Central memory CD4-positive, alpha-beta T cell (primary cell): ENCODE results near the gene FOXS1.
"Not testable (repeated sequence)": the region's sequence is repeated elsewhere in the genome, so short reads cannot be mapped to it uniquely, and the experiment has no call there.

Experiments used
- DNase-seq: peaks from one replicate; pipeline ENCODE4 v3.0.0; 2022

FOXS1 gene

GRCh38 chr20:31838646-31839292, 6.6 kb downstream of the FOXS1 start:
- DNase-seq = no peak

GRCh38 chr20:31837896-31838397, 7.5 kb downstream of the FOXS1 start:
- DNase-seq = no peak

DNA sequence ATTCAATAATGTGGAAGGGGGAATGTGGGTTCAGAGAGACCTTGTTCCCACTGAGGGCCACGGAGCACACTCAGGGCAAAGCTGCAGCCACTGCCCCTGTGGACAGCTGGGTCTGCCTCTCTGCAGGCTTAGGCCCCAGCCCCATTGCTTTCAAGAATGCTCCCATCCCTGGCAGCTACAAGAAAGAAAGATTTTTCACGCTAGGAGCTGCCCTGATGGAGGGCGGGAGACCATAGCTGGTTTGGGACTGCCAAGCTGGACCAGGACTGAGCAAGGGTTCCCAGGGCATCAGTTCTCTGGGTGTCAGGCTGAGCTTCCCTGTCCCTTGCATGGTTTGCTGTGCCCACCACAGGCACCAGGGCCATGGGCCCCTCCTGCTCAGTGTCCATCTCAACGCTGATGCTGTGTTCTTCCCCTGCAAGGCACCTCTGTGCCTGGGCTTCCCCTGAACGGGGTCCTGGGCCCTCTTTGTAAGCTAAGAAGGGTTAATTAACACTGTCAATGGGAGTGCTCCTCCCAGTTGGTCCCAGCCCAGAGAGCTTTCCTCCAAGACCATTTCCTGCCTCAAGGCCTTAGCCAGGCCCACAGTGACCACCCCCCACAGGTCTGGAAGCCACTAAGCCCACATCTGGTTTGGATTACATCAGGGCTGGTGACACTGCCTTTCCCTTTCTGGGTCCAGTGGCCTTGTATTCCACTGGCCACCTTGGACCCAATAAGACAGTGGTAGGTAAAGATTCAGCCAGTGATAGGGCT, 8.4 kb downstream of the FOXS1 start:
- DNase-seq = no peak

DNA sequence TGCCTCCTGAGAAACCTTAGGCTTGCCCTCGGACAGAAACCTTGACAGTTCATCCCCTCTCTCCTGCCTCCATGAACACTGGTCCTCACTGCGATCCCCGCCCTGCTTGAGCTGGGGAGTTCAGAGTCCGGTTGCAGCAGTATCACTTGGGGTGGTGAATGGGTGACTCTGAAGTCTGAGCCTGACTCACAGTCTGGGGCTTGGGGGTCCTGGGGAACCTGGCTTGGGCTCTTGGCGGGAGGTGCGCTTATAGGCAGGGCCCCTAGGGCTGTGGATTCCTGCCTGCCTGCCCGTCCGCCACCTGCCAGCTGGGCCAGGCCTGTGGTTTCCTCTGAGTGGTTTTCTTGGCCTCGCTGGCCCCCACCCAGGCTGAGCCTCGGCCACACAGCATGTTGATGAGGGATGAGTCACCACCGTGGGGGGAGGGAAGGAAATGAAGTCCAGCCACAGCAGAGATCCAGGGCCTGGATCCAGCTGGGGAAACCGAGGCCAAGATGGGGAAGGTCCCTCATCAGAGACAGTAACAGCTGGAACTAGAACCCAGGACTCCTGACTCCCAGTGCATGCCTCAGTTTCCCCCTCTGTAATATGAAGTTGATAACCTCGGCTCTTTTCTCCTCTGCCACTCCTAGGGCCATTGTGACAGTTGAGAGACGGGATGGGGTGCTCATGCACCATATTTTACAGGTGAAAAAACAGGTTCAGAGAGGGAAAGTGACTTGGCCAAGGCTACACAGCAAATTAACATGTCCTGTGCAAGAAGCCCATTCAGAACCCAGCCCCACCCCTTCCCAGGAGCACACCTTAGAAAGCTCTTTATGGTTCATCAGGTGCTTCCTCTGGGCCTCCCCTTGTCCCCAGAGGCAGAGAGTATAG, 9.2 kb downstream of the FOXS1 start:
- DNase-seq = no peak

DNA sequence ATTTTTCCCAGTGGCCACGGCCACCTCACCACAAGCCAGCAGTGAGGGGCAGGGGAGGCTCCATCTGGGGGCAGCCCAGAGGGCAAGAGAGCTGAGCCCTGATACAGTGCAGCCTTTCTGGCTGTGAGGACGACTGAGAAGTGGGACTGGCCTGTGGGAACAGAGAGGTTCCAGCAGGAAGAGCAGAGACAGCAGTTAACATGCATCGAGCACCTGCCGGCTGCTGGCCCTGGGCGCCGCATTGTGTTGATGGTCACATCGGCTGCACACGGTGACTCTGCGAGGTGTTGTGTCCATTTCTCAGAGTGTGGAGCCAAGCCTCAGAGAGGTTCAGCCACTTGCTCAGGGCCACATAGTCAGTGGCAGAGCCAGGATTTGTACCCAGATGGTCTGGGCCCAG, 9.8 kb downstream of the FOXS1 start:
- DNase-seq = no peak

DNA sequence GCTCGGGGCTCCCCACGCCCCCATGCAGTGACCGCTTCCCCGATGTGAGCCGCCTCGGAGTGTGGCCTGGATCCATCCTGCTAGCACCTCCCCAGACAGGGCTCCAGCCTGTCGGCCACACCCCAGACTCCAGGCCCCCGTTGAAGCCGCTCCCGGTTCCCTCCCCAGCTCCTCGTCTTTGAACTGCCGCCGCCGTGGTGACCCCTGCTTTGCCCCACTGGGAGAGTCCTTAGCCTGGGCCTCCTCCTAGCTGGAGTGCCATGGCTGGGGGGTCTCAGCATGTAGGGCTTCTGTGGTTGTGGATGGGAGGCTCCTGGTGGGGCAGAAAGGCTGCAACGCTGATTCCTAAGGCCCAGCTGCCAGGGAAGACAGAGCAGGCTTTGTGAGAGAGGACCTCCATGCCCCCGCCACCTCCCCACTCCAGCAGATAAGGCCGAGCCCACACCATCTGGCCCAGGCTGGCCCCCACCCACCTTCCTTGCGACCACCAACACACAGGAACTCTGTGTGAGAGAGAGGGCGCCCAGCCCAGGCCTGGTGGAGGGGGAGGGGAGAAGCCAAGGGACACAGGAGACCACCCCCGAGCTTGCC, 11.4 kb downstream of the FOXS1 start:
- no peak for DNase-seq

- peak; percentile 15 for DNase-seq
These were observed 12.1 kb downstream of the FOXS1 start for GRCh38 chr20:31833130-31833930.

GRCh38 chr20:31831771-31832306, 13.6 kb downstream of the FOXS1 start:
- no peak for DNase-seq

DNA sequence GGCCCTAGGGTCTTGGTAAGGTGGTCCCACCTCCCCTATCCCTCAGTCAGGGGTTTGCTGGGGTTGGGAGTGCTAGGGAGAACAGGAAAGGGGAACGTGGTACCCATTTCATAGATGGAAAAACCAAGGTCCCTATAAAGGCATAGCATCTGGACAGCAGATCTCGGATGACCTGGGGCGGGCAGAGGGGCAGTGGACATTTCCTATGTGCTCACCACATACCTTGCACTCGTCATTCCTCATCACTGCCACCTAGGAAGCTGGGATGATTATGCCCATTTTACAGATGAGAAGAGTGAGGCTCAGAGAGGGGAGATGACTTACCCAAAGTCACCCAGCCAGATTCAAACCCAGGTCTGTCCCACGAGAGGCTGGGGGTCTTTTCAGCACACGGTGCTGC, 14.2 kb downstream of the FOXS1 start:
- no peak for DNase-seq

GRCh38 chr20:31830406-31830981, 14.9 kb downstream of the FOXS1 start:
- no peak for DNase-seq

GRCh38 chr20:31829731-31830130, 15.7 kb downstream of the FOXS1 start:
- DNase-seq = no peak

DNA sequence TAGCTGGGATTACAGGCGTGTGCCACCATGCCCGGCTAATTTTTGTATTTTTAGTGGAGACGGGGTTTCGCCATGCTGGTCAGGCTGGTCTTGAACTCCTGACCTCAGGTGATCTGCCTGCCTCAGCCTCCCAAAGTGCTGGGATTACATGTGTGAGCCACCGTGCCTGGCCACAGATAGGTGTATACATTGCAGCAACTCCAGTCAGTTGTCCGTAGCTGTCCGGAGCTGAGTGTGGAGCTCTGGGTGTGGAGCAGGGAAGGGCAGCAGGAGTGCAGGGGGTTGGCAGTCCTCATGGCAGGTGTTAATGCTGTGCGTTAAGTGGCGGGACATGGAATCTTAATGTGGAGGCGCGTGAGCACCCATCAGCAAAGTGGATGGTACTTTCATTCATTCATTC, 17.4 kb downstream of the FOXS1 start:
- DNase-seq = not testable (repeated sequence)

DNA sequence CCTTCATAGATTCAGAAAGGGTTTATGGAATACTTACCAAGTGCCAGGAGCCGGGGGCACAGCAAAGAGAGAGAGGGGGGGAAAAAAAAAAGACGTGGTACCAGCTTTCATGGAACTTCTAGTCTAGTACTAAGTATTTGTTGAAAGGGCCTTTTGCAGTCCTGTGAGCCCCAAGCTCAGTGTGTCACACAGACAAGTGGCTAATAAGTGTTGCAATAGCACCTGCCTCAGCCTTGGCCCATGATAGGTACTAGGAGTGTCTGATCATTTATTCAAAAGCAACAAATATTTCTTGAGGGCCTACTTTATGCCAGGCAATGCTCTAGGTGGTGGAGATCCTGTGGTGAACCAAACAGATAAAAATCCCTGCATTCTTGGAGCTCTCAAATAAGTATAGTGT, 18.3 kb downstream of the FOXS1 start:
- DNase-seq = no peak

DNA sequence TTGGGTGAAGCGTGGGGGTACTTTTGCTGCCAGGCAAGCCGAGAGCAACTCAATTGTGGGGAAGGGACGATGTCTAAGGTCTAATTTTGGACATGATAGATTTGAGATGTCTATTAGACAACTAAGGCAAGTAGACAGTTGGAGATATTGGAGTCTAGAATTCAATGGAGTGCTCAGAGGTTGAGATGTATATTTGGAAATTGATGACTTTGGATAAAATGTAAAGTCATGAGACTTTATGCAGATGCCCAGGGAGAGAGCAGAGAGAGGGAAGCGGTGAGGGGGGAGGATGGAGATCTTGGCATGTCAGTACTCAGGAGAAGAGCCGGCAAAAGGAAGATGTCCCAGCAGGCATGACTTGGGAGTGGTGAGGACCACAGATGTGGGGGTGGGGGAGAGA, 19.3 kb downstream of the FOXS1 start:
- no peak for DNase-seq

GRCh38 chr20:31824554-31825313, 20.7 kb downstream of the FOXS1 start:
- DNase-seq = no peak

GRCh38 chr20:31824125-31824485, 21.3 kb downstream of the FOXS1 start:
- no peak for DNase-seq

GRCh38 chr20:31823360-31824124, 21.9 kb downstream of the FOXS1 start:
- no peak for DNase-seq

DNA sequence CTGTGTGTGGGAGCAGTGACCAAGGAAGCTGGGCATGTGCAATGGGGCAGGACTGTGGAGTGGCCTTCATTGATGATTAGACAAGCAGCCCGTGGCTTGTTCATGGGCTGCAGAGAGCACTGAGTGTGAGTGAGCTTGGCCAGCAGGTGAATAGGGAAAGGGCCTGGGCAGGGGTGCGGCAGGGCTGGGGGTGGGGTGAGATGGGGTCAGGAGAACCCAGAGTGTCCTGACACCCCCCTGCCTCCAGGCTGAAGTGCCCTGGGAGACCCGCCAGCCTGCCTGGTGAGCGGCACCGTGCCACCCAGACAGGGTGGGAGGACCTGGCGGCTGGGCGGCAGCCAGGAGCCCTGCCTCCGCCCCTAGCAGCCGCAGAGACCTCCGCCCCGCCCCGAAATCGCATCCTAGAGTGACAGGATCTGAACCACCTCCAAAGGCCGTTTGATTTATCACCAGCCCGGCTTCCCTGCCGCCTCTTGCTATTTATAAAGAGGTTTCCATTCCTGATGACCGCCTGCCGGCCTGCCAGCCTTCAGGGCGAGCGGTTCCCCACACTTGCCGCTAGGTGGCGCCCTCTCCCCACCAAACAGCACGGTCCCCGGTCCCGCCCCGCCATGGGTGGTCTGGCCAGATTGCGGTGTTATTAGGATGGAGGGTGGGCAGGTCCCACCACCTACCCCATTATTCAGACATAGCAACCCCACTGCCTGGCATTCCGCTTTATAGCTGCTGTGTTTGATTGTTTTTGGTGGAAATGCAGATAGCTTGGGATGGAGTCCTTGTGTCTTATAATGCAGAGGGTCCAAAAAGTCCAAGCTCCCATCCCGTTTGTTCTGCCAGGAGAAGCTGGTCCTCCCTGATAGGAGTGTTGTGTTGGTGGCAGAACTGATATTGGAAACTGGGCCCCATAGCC, 22.7 kb downstream of the FOXS1 start:
- peak; percentile 56 for DNase-seq

GRCh38 chr20:31821427-31821826, 24.0 kb downstream of the FOXS1 start:
- no peak for DNase-seq
